Stimulated activated CD8-positive, alpha-beta memory T cell treated with anti-CD3 and anti-CD28 coated beads, Interleukin-2, amount 100 ng/mL, for 1 hour (primary cell): ENCODE results near the gene BEX5.
A peak's percentile ranks its signal among the peaks of the same experiment; 100 is the strongest.
"Not testable (repeated sequence)": the region's sequence is repeated elsewhere in the genome, so short reads cannot be mapped to it uniquely, and the experiment has no call there.

Experiments
- DNase-seq, 2 donors: peaks; one replicate each; pipeline ENCODE4 v3.0.0-alpha.2; 2020; ENCODE audit warnings: low read depth in 2 of 2

The BEX5 gene

GRCh38 chrX:102155806-102156179 lies at the start of gene BEX5:
Gene BEX5, minus strand, starts transcription at chrX:102155977. Its CDS starts 1,712 bp downstream, at chrX:102154265.
- no peak for DNase-seq

- no peak for DNase-seq
These were observed 30.4 kb upstream of the BEX5 start for GRCh38 chrX:102185967-102186720.

- no peak for DNase-seq
These were observed 624 bp downstream of the BEX5 start for GRCh38 chrX:102154900-102155805.

- no peak for DNase-seq
These were observed 1.4 kb downstream of the BEX5 start for GRCh38 chrX:102154218-102154860.

- not testable (repeated sequence) for DNase-seq
These were observed 13.5 kb downstream of the BEX5 start, which contains the start of gene TCEAL6 for GRCh38 chrX:102142274-102142673. Gene TCEAL6, minus strand, starts transcription at chrX:102142481.

GRCh38 chrX:102141631-102142030 lies 14.1 kb downstream of the BEX5 start:
- DNase-seq = not testable (repeated sequence)

GRCh38 chrX:102140876-102141275 lies 14.9 kb downstream of the BEX5 start:
- not testable (repeated sequence) for DNase-seq

GRCh38 chrX:102138064-102138463 lies 17.7 kb downstream of the BEX5 start:
- DNase-seq = no peak

GRCh38 chrX:102129473-102129872 lies 26.3 kb downstream of the BEX5 start:
- no peak for DNase-seq

GRCh38 chrX:102126863-102127262 lies 28.9 kb downstream of the BEX5 start:
- DNase-seq = no peak

- DNase-seq = not testable (repeated sequence)
These were observed 29.5 kb downstream of the BEX5 start for GRCh38 chrX:102126080-102126818.

GRCh38 chrX:102125436-102125835 lies 30.3 kb downstream of the BEX5 start, which contains the start of gene TCEAL2:
Gene TCEAL2, plus strand, starts transcription at chrX:102125679. Its CDS starts 1,152 bp downstream, at chrX:102126831.
- peak in 1 of 2 donors; percentile 1 for DNase-seq

- DNase-seq = not testable (repeated sequence)
These were observed 30.8 kb downstream of the BEX5 start for GRCh38 chrX:102125014-102125413.

GRCh38 chrX:102115748-102116147 lies 40.0 kb downstream of the BEX5 start:
- DNase-seq = no peak

GRCh38 chrX:102113367-102113766 lies 42.4 kb downstream of the BEX5 start:
- no peak for DNase-seq
